ENCODE measurements around the gene SLC13A3. TPM values are rescaled to one million over a fixed set of nuclear protein-coding genes. Genes with fewer than 3 reads are reported as not detected.
A peak's percentile ranks its signal among the peaks of the same experiment; 100 is the strongest.

Gene SLC13A3
- total and polyA plus RNA-seq, 2 of the 4 experiments (the other 2 are of a cell fraction) = 2.5 to 4.2 TPM

DNA sequence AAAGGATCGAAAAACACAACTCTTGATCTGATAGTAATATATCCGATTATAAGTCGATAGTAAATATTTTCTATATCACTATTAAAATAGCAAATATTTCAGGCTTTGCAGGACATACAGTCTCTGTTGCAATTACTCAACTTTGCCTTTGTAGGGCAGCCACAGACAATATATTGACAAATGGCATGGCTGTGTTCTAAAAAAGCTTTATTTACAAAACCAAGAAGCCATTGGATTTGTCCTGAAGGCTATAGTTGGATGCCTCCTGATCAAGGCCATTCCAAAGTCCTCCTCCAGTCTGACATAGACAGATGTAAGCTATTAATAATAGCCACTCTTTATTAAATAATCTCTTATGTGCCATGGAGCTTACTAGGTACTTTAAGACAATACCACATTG is 106.7 kb downstream of the SLC13A3 start:
- no peak overlapping the region for H3K4ac ChIP-seq (ENCODE audit: low read depth, low read length)
- H3K23ac ChIP-seq (ENCODE audit: low read depth, low read length) = no peak overlapping the region
- H3K79me1 ChIP-seq (ENCODE audit: low read depth in 1 of 2, low read length in 2 of 2) = no peaks in the 10 kb centered on the region
- H2BK5ac ChIP-seq (ENCODE audit: low read depth, low read length, poor library complexity, severe bottlenecking) = no peak overlapping the region
- no peak overlapping the region for H3K27ac ChIP-seq (ENCODE audit: insufficient read depth, low read length)
- WGBS, 2 experiments (ENCODE audit: extremely low coverage in 2 of 2, insufficient read length in 1 of 2) = no CpG with 5 or more reads among the region's 3 CpGs
- no TSS peak for BruUV-seq (replicated peaks)
- H2BK20ac ChIP-seq (ENCODE audit: low read depth, low read length) = no peak overlapping the region
- no peak overlapping the region for H3K9ac ChIP-seq (ENCODE audit: low read depth, low read length)
- ATAC-seq (ENCODE audit: low read depth) (no peak), DNase-seq (peak; percentile 8)
- H2BK120ac ChIP-seq (ENCODE audit: low read depth, low read length) = no peak overlapping the region
- H3K4me1 ChIP-seq (ENCODE audit: control insufficient read depth, insufficient read depth, low read length) = no peaks in the 10 kb centered on the region
- H3K27me3 ChIP-seq (ENCODE audit: control insufficient read depth, insufficient read depth, low read length) = peaks cover 17% of the 10 kb centered on the region
- no peak overlapping the region for H3K4me3 ChIP-seq (ENCODE audit: insufficient read depth, low read depth, low read length)
- H2AK9ac ChIP-seq (replicated peaks; ENCODE audit: low read depth, low read length, poor library complexity) = no peak overlapping the region
- TF ChIP-seq RFX5 (IDR thresholded peaks at IDR 0.05; ENCODE audit: low read depth, low read length) (no peak), RAD21 (IDR thresholded peaks at IDR 0.05; ENCODE audit: low read length) (peak; percentile 24; the same call in 1 of the 2 replicates)
- ChIA-PET CTCF (no interaction called here), POLR2A (ENCODE audit: unreplicated experiment) (no interaction called here)
- no peak overlapping the region for H3K14ac ChIP-seq (replicated peaks; ENCODE audit: low read depth, low read length)
- H2AFZ ChIP-seq (replicated peaks; ENCODE audit: low read length, poor library complexity) = no peak overlapping the region
- dilution Hi-C loops (cut with HindIII; ENCODE audit: low sequenced_read_pairs, unreplicated experiment) = no loop called here
- no peaks in the 10 kb centered on the region for H3K9me1 ChIP-seq (ENCODE audit: insufficient read depth, low read length)
- H3K9me3 ChIP-seq (ENCODE audit: control insufficient read depth, insufficient read depth, low read length) = no peaks in the 10 kb centered on the region
- H2AK5ac ChIP-seq (ENCODE audit: low read depth, low read length) = no peak overlapping the region
- H3K56ac ChIP-seq (ENCODE audit: extremely low read depth, insufficient read depth, low read length) = no peak overlapping the region
- H3K18ac ChIP-seq (ENCODE audit: low read depth, low read length) = no peak overlapping the region
- H2BK15ac ChIP-seq (ENCODE audit: low read depth, low read length) = no peak overlapping the region
- H3K36me3 ChIP-seq (ENCODE audit: control insufficient read depth, insufficient read depth, low read length) = no peaks in the 10 kb centered on the region
- intact Hi-C loops (cut with micrococcal nuclease) = no loop called here
- H3K4me2 ChIP-seq (ENCODE audit: low read depth, low read length) = no peak overlapping the region
- H4K91ac ChIP-seq (ENCODE audit: insufficient read depth, low read depth, low read length) = no peak overlapping the region
- H4K8ac ChIP-seq (ENCODE audit: low read depth in 2 of 2, low read length in 2 of 2) = no peak overlapping the region
- in situ Hi-C loops (cut with MboI; ENCODE audit: low sequenced_read_pairs) = no loop called here
- H4K5ac ChIP-seq (ENCODE audit: low read depth, low read length) = no peak overlapping the region
- no peaks in the 10 kb centered on the region for H4K20me1 ChIP-seq (ENCODE audit: insufficient read depth, low read length)
